Measurements from ENCODE around the gene MBD5. TPM values are rescaled to one million over a fixed set of nuclear protein-coding genes. Genes with fewer than 3 reads are reported as not detected.
"Not testable (repeated sequence)": the region's sequence is repeated elsewhere in the genome, so short reads cannot be mapped to it uniquely, and the experiment has no call there.

Gene MBD5
- total and polyA plus RNA-seq, 4 donors, result 5.7 to 140 (median 21.2) TPM

DNA sequence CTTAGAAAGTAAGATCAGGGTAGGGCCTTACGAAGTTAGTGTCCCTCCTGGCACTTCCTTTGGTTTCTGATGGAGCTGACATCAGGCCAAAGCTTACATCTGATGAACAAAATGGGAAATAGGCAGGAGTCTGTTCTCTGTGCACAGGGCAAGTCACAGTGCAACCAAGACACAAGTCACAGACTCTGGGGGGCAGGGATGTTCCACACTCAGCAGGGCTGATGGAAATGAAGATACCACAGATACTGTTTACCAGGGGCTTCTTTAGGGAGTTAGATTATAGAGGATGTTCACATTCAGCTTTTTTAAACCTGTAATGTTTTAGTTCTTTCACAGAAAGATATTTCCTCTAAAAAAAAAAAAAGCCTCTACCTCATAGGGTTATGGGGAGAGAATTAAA, 517.5 kb downstream of the MBD5 start:
- Histone ChIP-seq H3K4me1 (ENCODE audit: control insufficient read depth in 5 of 5, insufficient read depth in 5 of 5, low read length in 5 of 5) (peaks cover 0 to 11% (median 0%) of the 10 kb centered on the region in 5 donors), H3K36me3 (ENCODE audit: control insufficient read depth in 4 of 4, insufficient read depth in 4 of 4, low read length in 4 of 4) (no peaks in the 10 kb centered on the region), H3K9ac (ENCODE audit: insufficient read depth in 1 of 2, low read length in 2 of 2) (no peak overlapping the region), H3K9me3 (ENCODE audit: control insufficient read depth in 4 of 4, insufficient read depth in 3 of 4, low read length in 3 of 4) (no peaks in the 10 kb centered on the region), H3K27me3 (ENCODE audit: control insufficient read depth in 3 of 3, insufficient read depth in 3 of 3, low read length in 2 of 3) (no peaks in the 10 kb centered on the region), H3K4me3 (no peak overlapping the region), H3K27ac (ENCODE audit: low read depth in 1 of 2, low read length in 1 of 2) (no peak overlapping the region)
- TF ChIP-seq, protein P1, sequence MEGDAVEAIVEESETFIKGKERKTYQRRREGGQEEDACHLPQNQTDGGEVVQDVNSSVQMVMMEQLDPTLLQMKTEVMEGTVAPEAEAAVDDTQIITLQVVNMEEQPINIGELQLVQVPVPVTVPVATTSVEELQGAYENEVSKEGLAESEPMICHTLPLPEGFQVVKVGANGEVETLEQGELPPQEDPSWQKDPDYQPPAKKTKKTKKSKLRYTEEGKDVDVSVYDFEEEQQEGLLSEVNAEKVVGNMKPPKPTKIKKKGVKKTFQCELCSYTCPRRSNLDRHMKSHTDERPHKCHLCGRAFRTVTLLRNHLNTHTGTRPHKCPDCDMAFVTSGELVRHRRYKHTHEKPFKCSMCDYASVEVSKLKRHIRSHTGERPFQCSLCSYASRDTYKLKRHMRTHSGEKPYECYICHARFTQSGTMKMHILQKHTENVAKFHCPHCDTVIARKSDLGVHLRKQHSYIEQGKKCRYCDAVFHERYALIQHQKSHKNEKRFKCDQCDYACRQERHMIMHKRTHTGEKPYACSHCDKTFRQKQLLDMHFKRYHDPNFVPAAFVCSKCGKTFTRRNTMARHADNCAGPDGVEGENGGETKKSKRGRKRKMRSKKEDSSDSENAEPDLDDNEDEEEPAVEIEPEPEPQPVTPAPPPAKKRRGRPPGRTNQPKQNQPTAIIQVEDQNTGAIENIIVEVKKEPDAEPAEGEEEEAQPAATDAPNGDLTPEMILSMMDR (IDR thresholded peaks at IDR 0.05; ENCODE audit: control extremely low read depth, extremely low read depth), result no peak
- WGBS, 2 donors, result 43 to 62% methylated on average over 1 of the region's 1 CpG
- ATAC-seq (ENCODE audit: insufficient read depth, low FRiP score), result no peak
- DNase-seq, result no peak

DNA sequence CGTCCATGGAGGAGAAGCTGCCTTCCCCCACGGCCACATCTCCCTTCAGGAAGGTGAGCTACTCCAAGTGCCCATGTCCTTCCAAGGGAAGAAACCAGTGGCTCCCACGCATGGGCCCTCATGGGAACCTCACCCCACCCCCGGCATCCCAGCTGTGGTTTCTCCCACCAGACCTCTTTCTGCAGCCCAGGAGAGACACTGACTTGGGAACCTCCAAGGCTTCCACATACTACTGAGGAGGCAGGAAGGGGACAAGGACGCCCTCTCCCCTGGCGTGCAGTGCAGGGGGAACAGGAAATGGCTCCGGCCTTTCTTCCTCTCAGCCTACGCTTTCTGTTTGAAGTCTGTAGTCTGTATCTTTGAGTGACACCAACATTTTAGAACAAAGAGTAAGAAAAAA, 519.1 kb downstream of the MBD5 start:
- Histone ChIP-seq H3K27ac (ENCODE audit: low read depth in 1 of 2, low read length in 1 of 2) (no peak overlapping the region), H3K4me1 (ENCODE audit: control insufficient read depth in 5 of 5, insufficient read depth in 5 of 5, low read length in 5 of 5) (peaks cover 0 to 4% (median 0%) of the 10 kb centered on the region in 5 donors), H3K27me3 (ENCODE audit: control insufficient read depth in 3 of 3, insufficient read depth in 3 of 3, low read length in 2 of 3) (no peaks in the 10 kb centered on the region), H3K9ac (ENCODE audit: insufficient read depth in 1 of 2, low read length in 2 of 2) (no peak overlapping the region), H3K4me3 (no peak overlapping the region), H3K36me3 (ENCODE audit: control insufficient read depth in 4 of 4, insufficient read depth in 4 of 4, low read length in 4 of 4) (no peaks in the 10 kb centered on the region), H3K9me3 (ENCODE audit: control insufficient read depth in 4 of 4, insufficient read depth in 3 of 4, low read length in 3 of 4) (no peaks in the 10 kb centered on the region)
- ATAC-seq (ENCODE audit: insufficient read depth, low FRiP score) (no peak), DNase-seq (no peak)
- TF ChIP-seq, protein P1 (IDR thresholded peaks at IDR 0.05; ENCODE audit: control extremely low read depth, extremely low read depth), result no peak
- 55 to 61% methylated on average over 8 of the region's 8 CpGs for WGBS, 2 donors

DNA sequence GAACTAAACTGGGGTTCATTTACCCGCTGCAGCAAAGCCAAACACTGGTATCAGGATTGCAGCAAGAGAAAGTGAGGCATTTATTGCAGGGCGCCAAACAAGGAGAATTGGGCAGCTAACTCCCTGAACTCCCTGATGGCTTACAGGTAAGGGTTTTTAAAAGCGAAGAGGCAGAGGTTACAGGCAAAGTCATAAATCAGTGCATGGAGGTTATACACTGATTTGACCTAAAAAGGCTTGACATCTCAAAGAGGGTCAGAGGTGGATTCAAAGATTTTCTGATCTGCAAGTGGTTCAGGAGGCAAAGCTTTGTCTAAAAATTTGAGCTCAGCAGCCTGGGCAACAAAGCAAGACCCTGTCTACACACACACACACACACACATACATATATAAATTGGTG, 520.9 kb downstream of the MBD5 start:
- no peaks in the 10 kb centered on the region for H3K27me3 ChIP-seq (ENCODE audit: control insufficient read depth in 3 of 3, insufficient read depth in 3 of 3, low read length in 2 of 3)
- peaks cover 0 to 5% (median 0%) of the 10 kb centered on the region in 5 donors for H3K4me1 ChIP-seq (ENCODE audit: control insufficient read depth in 5 of 5, insufficient read depth in 5 of 5, low read length in 5 of 5)
- ATAC-seq (ENCODE audit: insufficient read depth, low FRiP score) (no peak), DNase-seq (no peak)
- no peaks in the 10 kb centered on the region for H3K9me3 ChIP-seq (ENCODE audit: control insufficient read depth in 4 of 4, insufficient read depth in 3 of 4, low read length in 3 of 4)
- H3K36me3 ChIP-seq (ENCODE audit: control insufficient read depth in 4 of 4, insufficient read depth in 4 of 4, low read length in 4 of 4), result no peaks in the 10 kb centered on the region
- 98% methylated on average over 3 of the region's 3 CpGs for WGBS, 2 donors
- no peak overlapping the region for H3K27ac ChIP-seq (ENCODE audit: low read depth in 1 of 2, low read length in 1 of 2)
- H3K9ac ChIP-seq (ENCODE audit: insufficient read depth in 1 of 2, low read length in 2 of 2), result no peak overlapping the region
- TF ChIP-seq, protein P1 (IDR thresholded peaks at IDR 0.05; ENCODE audit: control extremely low read depth, extremely low read depth), result no peak
- no peak overlapping the region for H3K4me3 ChIP-seq

DNA sequence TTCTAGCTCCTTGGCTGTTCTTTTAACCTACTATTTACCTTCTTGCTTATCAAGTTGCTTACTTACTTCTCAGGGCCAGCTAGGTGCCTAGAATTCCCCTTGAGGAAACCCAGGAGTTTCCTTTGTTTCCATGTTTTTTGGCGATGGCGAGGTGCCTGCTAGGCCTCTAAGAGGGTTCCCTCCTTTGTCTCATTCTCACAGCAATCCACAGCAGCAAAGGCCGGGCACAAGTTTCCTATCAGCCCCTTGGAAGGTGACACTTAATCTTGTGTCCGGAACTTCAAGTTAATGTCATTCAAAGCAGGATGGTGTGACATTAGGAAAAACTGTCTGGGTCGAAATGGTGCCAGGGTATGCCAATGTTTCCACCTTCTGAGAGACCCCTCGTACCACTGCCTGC, 521.7 kb downstream of the MBD5 start:
- Histone ChIP-seq H3K4me1 (ENCODE audit: control insufficient read depth in 5 of 5, insufficient read depth in 5 of 5, low read length in 5 of 5) (peaks cover 0 to 5% (median 0%) of the 10 kb centered on the region in 5 donors), H3K36me3 (ENCODE audit: control insufficient read depth in 4 of 4, insufficient read depth in 4 of 4, low read length in 4 of 4) (no peaks in the 10 kb centered on the region), H3K9me3 (ENCODE audit: control insufficient read depth in 4 of 4, insufficient read depth in 3 of 4, low read length in 3 of 4) (no peaks in the 10 kb centered on the region), H3K27me3 (ENCODE audit: control insufficient read depth in 3 of 3, insufficient read depth in 3 of 3, low read length in 2 of 3) (no peaks in the 10 kb centered on the region), H3K27ac (ENCODE audit: low read depth in 1 of 2, low read length in 1 of 2) (no peak overlapping the region), H3K4me3 (no peak overlapping the region), H3K9ac (ENCODE audit: insufficient read depth in 1 of 2, low read length in 2 of 2) (no peak overlapping the region)
- TF ChIP-seq, protein P1 (IDR thresholded peaks at IDR 0.05; ENCODE audit: control extremely low read depth, extremely low read depth), result no peak
- DNase-seq, result no peak
- WGBS, 2 donors, result 81 to 84% methylated on average over 6 of the region's 6 CpGs
- ATAC-seq (ENCODE audit: insufficient read depth, low FRiP score), result no peak

DNA sequence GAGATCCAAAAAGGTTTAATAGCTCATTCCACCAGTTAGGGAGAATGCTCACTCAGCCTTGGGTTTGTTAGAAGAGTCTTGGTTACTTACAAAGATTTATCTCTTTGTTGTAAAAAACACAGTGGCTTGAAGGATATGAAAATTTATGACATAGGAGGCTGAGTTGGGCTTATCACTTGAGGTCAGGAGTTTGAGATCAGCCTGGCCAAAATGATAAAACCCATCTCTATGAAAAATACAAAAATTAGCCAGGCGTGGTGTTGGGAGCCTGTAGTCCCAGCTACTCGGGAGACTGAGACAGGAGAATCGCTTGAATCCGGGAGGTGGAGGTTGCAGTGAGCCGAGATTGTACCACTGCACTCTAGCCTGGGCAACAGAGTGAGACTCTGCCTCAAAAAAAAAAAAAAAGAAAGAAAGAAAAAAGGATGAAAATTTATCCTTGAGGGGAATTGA, 522.2 kb downstream of the MBD5 start:
- H3K27me3 ChIP-seq (ENCODE audit: control insufficient read depth in 3 of 3, insufficient read depth in 3 of 3, low read length in 2 of 3); H3K4me1 ChIP-seq (ENCODE audit: control insufficient read depth in 5 of 5, insufficient read depth in 5 of 5, low read length in 5 of 5); DNase-seq; H3K27ac ChIP-seq (ENCODE audit: low read depth in 1 of 2, low read length in 1 of 2); H3K36me3 ChIP-seq (ENCODE audit: control insufficient read depth in 4 of 4, insufficient read depth in 4 of 4, low read length in 4 of 4); H3K9me3 ChIP-seq (ENCODE audit: control insufficient read depth in 4 of 4, insufficient read depth in 3 of 4, low read length in 3 of 4); ATAC-seq (ENCODE audit: insufficient read depth, low FRiP score); H3K9ac ChIP-seq (ENCODE audit: insufficient read depth in 1 of 2, low read length in 2 of 2); H3K4me3 ChIP-seq: not testable (repeated sequence)
- WGBS, 2 donors, result 91 to 92% methylated on average over 5 of the region's 5 CpGs
